ENCODE measurements around the gene CALU. TPM values are rescaled to one million over a fixed set of nuclear protein-coding genes. Genes with fewer than 3 reads are reported as not detected.

Gene CALU
- total RNA-seq, 4 donors from 2014 or later: 188 to 269 (median 199) TPM

DNA sequence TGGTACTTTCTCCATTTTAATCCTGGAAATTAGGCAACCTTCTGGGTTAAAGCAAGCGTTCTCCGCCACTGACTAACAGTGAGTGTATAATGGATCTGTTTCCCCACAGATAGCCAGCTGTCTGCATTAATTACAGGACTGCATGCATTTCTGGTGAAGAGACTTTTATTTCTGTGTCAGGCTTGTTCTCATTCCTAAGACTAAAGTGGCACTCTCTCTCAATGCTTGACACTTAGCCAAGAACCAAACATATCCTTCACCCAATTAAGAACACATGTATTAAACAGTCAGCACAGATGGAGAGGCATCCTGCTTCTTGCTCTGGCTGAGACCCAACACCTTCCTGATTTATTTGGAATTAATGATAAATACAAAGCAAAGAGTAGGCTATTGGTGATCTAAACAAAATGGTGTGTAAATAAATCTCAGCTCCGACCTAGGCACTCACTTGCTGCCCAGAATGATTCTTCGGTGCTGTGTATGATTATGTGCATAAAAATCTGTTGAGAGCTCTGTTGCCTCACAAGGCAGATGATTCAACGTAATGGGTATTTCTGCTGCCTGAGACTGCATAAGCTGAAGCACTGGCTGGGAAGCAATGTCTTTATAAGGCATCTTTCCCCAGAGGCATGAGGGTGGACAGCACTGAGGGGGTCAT is 16.8 kb downstream of the CALU start:
- Histone ChIP-seq H3K27ac (replicated peaks in 1 of 4) (peak overlapping the region; percentile 83 to 93 (median 87)), H3K27me3 (no peaks in the 10 kb centered on the region), H3K36me3 (peaks cover 19 to 86% (median 56%) of the 10 kb centered on the region in 4 donors), H3K4me1 (peaks cover 26 to 40% (median 35%) of the 10 kb centered on the region in 4 donors), H3K9me3 (no peaks in the 10 kb centered on the region), H3K4me3 (peak overlapping the region in 1 of 4 donors; percentile 10)
- DNase-seq (ENCODE audit: extremely low spot score): peak; percentile 82
- 23% methylated on average over 5 of the region's 5 CpGs for WGBS
- no peak for TF ChIP-seq CTCF (IDR thresholded peaks at IDR 0.05)
- no peak for TF ChIP-seq POLR2A (IDR thresholded peaks at IDR 0.05; ENCODE audit: low read depth)
- TF ChIP-seq POLR2AphosphoS5 (IDR thresholded peaks at IDR 0.05): peak; percentile 87 to 93
- TF ChIP-seq EP300 (IDR thresholded peaks at IDR 0.05): peak; percentile 53
- intact Hi-C loops (cut with DNase I): no loop called here

DNA sequence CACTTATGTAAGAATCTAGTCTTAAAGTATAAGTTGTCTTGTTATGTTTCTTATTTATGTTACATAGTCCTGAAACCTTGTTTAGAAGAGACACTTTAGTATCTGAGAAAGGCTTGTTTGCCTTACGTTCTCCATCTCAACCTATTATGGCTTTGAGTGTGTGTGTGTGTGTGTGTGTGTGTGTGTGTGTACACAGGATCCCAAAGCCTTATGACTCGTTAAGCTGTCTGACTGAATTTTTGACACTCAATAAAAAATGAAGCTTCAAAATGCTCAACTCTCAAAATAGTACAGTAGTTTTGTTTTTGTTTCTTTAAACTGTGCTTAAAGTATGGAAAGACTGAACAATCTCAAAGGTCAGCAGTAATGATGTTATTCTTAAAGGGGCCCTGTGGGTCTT is 18.0 kb downstream of the CALU start:
- intact Hi-C loops (cut with DNase I): no loop called here
- peaks cover 19 to 85% (median 53%) of the 10 kb centered on the region in 4 donors for H3K36me3 ChIP-seq
- no peaks in the 10 kb centered on the region for H3K27me3 ChIP-seq
- DNase-seq (ENCODE audit: extremely low spot score): peak; percentile 5
- H3K4me1 ChIP-seq: peaks cover 21 to 42% (median 36%) of the 10 kb centered on the region in 4 donors
- peak overlapping the region; percentile 83 to 93 (median 87) for H3K27ac ChIP-seq (replicated peaks in 1 of 4)
- TF ChIP-seq CTCF (IDR thresholded peaks at IDR 0.05) (no peak), POLR2AphosphoS5 (IDR thresholded peaks at IDR 0.05) (no peak), EP300 (IDR thresholded peaks at IDR 0.05) (no peak), POLR2A (IDR thresholded peaks at IDR 0.05; ENCODE audit: low read depth) (no peak)
- H3K9me3 ChIP-seq: no peaks in the 10 kb centered on the region
- no peak overlapping the region for H3K4me3 ChIP-seq
- 36% methylated on average over 2 of the region's 2 CpGs for WGBS

GRCh38 chr7:128758553-128758952 is 19.4 kb downstream of the CALU start:
- peak; percentile 14 for DNase-seq (ENCODE audit: extremely low spot score)
- Histone ChIP-seq H3K27me3 (no peaks in the 10 kb centered on the region), H3K9me3 (no peaks in the 10 kb centered on the region), H3K27ac (replicated peaks in 1 of 4) (peak overlapping the region; percentile 83 to 93 (median 87)), H3K36me3 (peaks cover 19 to 84% (median 49%) of the 10 kb centered on the region in 4 donors), H3K4me1 (peaks cover 15 to 55% (median 46%) of the 10 kb centered on the region in 4 donors), H3K4me3 (no peak overlapping the region)
- intact Hi-C loops (cut with DNase I): no loop called here
- no peak for TF ChIP-seq POLR2A (IDR thresholded peaks at IDR 0.05; ENCODE audit: low read depth)
- TF ChIP-seq EP300 (IDR thresholded peaks at IDR 0.05): no peak
- 100% methylated on average over 1 of the region's 1 CpG for WGBS

DNA sequence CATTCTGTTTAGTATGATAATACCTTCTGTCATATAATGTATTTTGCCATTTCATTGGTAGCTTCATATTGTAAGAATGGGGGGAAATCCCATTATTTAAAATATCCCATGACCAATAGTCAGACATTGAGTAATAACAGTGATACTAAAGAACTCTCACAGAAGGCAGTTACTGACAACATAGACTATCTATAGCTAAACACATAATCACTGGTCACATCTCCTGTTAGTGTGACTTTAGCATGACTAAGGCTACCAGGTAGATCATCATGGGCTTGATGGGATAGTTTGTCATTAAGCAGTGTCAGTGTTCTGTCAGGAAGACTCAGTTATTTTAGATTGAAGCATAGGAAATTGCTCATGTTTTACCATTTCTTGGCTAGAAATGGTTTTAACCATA is 20.1 kb downstream of the CALU start:
- no peak for DNase-seq (ENCODE audit: extremely low spot score)
- TF ChIP-seq EP300 (IDR thresholded peaks at IDR 0.05): no peak
- no peak for TF ChIP-seq CTCF (IDR thresholded peaks at IDR 0.05)
- no peak for TF ChIP-seq POLR2A (IDR thresholded peaks at IDR 0.05; ENCODE audit: low read depth)
- H3K27me3 ChIP-seq: no peaks in the 10 kb centered on the region
- no peak overlapping the region for H3K4me3 ChIP-seq
- H3K4me1 ChIP-seq: peaks cover 15 to 59% (median 50%) of the 10 kb centered on the region in 4 donors
- peak overlapping the region; percentile 83 to 93 (median 87) for H3K27ac ChIP-seq (replicated peaks in 1 of 4)
- no peaks in the 10 kb centered on the region for H3K9me3 ChIP-seq
- intact Hi-C loops (cut with DNase I): no loop called here
- peaks cover 13 to 84% (median 47%) of the 10 kb centered on the region in 4 donors for H3K36me3 ChIP-seq

- peaks cover 10 to 37% (median 27%) of the 10 kb centered on the region in 4 donors for H3K4me1 ChIP-seq
- no peaks in the 10 kb centered on the region for H3K27me3 ChIP-seq
- no peak overlapping the region for H3K4me3 ChIP-seq
- intact Hi-C loops (cut with DNase I): loop anchor here (5.0 kb wide), 1 partner anchor 69 kb away; the partner anchor contains the start of gene FLNC
- TF ChIP-seq EP300 (IDR thresholded peaks at IDR 0.05) (no peak), POLR2AphosphoS5 (IDR thresholded peaks at IDR 0.05) (peak in 1 of 2 donors; percentile 39), CTCF (IDR thresholded peaks at IDR 0.05) (no peak), POLR2A (IDR thresholded peaks at IDR 0.05; ENCODE audit: low read depth) (no peak)
- no peaks in the 10 kb centered on the region for H3K9me3 ChIP-seq
- WGBS: 55% methylated on average over 3 of the region's 3 CpGs
- peaks cover 15 to 92% (median 63%) of the 10 kb centered on the region in 4 donors for H3K36me3 ChIP-seq
- H3K27ac ChIP-seq (replicated peaks in 1 of 4): peak overlapping the region; percentile 77 to 93 (median 83)
- DNase-seq (ENCODE audit: extremely low spot score): no peak
These were observed 24.4 kb downstream of the CALU start for GRCh38 chr7:128763541-128763940.
